GM11168 (cell line): Measurements from ENCODE around the gene PNMA8B.

Source experiments
- in situ Hi-C: fragments of 300-500 bp; cut with MboI; formaldehyde crosslinking; loops from one replicate; pipeline ENCODE4 v1.12.0; 2022; ENCODE audit warnings: low sequenced_read_pairs; ENCODE audit not compliant: unreplicated experiment

Gene PNMA8B

DNA sequence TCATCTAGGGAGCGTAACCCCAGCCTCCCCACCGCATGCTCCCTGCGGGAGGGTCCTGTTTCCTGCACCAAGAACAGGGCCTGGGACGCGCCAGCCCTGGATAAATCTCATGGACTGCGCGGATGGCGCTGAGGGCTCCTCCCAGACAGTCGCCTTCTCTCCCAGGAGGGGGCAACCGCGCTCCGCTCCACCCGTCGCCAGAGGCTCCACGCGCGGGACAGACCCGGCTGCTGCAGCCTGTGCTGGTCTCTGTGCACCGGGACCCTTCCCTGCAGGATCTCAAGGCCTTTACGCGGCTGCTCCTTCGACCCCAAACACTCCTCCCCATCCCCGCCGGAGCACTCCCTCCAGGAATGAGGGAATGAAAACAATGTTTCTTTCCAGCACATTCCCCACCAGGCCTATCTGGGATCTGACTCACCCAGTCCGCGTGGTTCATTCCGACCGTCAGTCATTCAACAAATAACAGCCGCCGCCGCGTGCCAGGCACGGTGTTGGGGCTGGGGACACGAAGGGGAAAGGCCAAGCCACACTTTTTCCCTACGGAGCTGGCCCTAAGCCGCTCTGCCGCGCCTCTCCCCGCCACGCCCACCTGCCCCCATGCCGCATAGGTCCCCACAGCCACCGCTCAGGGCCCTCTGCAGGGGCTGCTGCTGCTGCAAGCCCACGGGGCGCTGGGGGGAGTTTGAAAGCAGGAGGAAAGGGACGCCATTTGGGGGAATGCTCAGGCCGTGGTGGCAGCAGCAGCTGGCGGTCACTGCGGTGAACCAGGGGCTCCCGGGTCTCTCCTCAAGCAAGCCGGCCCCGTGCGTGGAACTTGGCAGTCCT, 6.0 kb downstream of the PNMA8B start:
- in situ Hi-C loops = loop anchor here (5.0 kb wide), 1 partner anchor 87 kb away; no protein-coding TSS in a partner anchor

- in situ Hi-C loops = loop anchor here (5.0 kb wide), 1 partner anchor 86 kb away; no protein-coding TSS in a partner anchor
Measured at GRCh38 chr19:46488551-46488950, 7.1 kb downstream of the PNMA8B start.

DNA sequence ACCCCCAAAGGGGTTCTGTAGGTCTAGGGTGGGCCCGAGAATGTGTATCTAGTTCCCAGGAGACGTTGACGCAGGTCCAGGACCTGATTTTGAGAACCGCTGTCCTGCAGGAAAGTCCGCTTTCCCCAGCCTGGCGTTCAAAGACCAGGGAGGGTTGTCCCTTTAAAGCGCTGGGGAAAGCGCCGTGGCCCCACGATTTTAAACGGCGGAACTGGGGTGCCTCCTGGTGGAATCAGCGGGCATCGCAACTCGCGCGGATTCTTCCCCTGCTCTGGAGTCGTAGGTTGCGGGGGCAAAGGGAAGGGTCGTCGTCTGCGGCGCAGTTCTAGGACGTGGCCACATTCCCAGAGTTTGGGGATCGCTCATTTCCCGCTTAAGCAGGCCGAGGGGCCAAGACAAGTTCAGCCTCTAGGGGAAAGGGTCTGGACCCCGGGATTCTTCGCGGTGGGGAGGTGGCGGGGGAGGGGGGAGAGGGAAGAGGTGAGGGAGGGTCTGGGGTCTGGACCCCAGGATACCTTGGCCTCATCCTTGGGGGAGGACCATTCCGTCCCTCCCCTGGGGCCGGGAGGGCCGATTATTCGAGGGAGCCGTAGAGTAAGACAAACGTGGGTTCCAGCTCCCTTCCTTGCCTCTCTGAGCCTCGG, 7.7 kb downstream of the PNMA8B start:
- in situ Hi-C loops = loop anchor here (5.0 kb wide), 1 partner anchor 86 kb away; no protein-coding TSS in a partner anchor

DNA sequence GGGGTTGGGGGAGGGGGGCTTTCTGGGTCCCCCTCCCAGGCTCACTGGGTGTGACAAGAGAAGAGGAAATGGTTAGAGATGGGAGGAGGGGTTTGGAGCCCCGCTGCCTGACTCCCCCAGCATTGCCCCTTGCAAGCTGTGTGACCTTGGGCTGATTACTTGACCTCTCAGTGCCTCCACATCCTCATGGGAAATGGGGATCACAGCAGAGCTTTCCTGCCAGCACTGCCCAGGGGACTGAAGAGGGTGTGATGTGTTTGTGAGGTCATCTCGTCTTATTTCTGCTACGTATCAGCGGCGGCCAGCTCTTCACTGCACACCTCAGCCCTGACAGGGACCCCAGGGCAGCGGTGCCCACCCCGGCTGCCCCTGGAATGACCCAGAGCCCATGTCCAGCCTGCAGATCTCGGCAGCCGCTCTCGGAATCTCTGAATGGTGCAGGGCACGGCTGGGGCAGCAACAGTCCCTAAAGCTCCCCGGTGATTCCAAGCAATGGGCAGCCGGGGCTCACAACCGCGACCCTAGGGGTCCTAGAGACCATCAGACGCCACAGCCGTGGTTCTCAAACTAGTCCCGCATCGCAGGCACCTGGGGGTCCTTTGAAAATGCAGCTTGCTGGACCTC, 8.4 kb downstream of the PNMA8B start:
- in situ Hi-C loops = loop anchor here (5.0 kb wide), 1 partner anchor 85 kb away; no protein-coding TSS in a partner anchor

GRCh38 chr19:46486358-46486757, 9.3 kb downstream of the PNMA8B start:
- in situ Hi-C loops = loop anchor here (5.0 kb wide), 1 partner anchor 84 kb away; no protein-coding TSS in a partner anchor

- in situ Hi-C loops = loop anchor here (5.0 kb wide), 1 partner anchor 82 kb away; no protein-coding TSS in a partner anchor
Measured at GRCh38 chr19:46484656-46485055, 11.0 kb downstream of the PNMA8B start.

- in situ Hi-C loops = no loop called here
Measured at GRCh38 chr19:46482631-46483030, 13.0 kb downstream of the PNMA8B start.

GRCh38 chr19:46481947-46482346, 13.7 kb downstream of the PNMA8B start:
- in situ Hi-C loops = no loop called here

- in situ Hi-C loops = no loop called here
Measured at GRCh38 chr19:46481223-46481848, 14.3 kb downstream of the PNMA8B start.

DNA sequence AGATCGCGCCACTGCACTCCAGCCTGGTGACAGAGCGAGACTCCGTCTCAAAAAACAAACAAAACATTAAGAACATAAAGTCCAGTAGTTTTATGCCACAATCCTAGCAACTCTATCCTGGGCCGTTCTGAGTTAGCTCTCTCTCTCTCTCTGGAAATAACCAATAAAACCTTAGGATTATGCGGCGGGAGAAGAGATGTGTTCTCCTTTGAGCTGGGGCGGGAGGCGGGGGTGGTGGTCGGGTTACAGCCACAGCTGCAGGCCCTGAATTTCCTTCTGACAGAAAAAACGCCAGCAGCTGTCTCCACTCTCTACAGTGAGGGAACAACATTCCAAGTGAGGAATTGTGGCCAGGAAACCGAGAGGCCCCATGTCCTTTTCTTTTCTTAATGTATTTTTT, 15.3 kb downstream of the PNMA8B start:
- in situ Hi-C loops = no loop called here

DNA sequence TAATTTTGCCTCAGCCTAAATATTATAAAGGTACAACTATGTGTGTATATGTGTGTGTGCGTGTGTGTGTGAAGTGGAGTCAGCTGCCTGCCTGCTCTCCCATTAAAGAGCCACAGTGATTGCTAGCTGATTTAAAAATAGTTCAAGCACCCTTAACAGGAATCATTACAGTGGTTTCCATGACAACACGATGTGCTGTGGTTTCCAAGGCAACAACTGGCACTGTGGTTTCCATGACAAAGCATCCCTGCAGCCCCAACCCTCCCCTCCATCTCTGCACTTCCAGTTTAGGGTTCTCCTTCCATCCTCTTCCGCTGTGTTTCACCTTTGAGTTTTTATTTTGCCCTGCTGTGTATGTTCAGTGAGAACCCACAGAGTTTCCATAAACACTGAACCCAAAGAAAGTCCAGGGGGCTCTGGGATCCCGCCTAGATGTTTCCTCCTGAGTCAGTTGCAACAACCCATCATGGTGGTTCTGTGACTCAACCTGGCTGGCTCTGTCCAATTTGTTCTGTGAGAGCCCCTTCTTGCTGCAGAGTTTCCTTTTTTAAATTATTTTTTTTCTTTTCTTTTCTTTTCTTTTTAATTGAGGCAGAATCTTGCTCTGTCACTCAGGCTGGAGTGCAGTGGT, 17.2 kb downstream of the PNMA8B start:
- in situ Hi-C loops = no loop called here

DNA sequence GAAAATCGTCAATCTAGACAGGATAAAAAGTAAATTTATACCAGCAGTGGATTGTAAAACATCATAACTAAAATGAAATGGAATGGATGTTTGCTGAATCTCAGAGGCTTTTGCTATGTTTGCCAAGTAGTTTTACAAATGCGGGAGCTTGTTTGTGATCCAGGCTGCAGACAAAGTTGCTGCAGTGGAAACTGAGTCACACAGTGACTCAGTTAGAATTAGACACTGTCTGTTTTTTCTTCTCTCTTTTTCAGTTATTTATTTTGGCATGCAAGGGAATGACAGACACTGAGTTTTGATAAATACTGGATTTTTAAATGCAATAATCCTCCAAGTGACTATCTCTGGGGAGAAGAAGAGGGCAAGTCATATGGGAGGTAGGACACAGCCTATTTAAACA, 19.7 kb downstream of the PNMA8B start:
- in situ Hi-C loops = no loop called here

DNA sequence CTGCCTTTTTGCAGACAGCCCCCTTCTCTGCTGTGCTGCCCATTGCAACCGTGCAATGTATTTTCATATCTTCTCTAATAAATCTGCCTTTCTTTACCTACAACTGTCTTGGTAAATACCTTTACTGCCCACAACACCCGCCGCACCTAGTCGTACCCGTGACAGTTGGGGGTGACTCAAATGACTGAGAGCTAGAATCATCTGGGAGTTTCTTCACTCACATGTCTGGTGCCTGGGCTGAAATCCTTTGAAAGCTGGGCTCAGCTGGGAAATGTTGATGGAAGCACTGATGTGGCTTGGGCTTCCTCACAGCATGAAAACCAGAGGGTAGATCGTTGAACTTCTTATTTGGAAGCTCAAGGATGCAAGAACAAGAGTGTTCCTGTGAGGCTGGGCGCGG, 21.5 kb downstream of the PNMA8B start:
- in situ Hi-C loops = no loop called here

DNA sequence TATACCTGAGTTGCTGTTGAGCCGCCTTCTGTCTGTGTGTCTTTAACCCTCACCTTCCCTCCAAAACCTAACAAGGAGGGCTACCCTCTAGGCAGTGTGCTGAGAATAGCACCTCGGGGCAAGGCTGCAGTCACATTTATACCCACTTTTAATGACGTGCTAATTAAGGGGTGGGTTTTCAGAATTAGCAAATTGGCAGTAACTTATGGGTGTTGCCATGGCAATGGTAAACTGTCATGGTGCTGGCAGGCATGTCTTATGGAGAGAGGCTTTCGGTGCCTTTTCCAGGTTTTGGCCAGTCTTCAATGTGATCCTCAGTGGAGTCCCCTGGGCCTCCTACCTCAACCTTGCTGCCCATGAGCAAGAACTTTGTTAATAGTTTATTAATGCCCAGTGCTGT, 23.1 kb downstream of the PNMA8B start:
- in situ Hi-C loops = no loop called here

DNA sequence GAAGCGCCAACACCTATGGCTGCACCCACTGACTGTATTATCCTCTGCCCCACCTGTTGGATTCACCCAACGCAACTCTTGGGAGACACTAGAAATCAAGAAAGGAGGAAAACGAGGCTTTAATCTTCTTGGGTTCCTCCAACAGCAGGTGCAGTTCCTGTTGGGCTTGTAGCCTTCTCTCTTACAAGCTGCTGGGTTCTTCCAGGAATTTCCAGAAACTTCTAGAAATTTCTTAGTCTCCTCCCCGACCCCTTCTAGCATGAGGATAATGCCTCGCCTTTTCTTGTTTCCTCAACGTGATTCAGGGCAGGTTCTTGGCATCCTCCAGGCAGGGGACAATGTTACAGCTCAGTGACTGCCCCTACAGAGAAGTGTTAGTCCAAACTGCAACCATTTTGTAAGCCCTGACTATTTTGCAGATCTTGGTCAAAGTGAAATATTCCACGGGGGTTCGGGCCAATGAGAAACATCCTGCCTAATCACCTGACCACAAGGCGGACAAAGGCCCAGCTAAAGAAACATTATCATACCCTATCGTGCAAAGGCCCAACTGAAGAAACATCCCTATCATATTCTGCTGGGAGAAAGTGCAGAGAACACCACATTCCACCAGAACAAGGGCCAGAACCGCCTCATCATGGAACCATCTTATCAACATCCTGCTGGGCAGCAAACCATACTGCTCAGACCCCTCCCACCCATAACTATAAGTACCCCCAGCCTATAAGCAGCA, 23.7 kb downstream of the PNMA8B start:
- in situ Hi-C loops = no loop called here

- in situ Hi-C loops = no loop called here
Measured at GRCh38 chr19:46471116-46471733, 24.4 kb downstream of the PNMA8B start, which contains the start of gene PNMA8A. Gene PNMA8A, minus strand, starts transcription at chr19:46471563. Its CDS starts 528 bp downstream, at chr19:46471035.

DNA sequence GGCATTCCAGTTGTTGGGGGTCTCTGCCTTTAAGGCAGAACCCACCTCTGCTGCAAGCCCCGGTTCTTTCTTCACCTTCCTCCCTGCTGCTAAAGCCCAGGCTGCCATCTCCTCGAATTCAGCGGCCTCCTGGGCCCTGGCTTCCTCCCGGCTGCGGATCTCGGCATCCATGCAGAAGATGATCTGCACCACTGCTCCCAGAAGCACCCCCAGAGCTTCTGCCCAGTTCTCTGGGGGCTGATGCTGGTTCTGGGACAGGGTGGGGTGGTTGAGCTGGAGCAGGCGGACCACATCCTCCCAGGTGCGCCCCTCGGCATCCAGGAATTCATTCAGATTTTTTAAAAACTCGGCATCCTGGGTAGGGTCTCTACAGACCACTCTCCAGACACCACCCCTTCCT, 25.3 kb downstream of the PNMA8B start:
- in situ Hi-C loops = no loop called here

- in situ Hi-C loops = no loop called here
Measured at GRCh38 chr19:46469541-46470185, 26.0 kb downstream of the PNMA8B start.
